Neutrophil (primary cell): ENCODE measurements around the gene TMEM212.

Experiments
- H3K27ac ChIP-seq: fragments of 200-600 bp; sonication (generic); 2 replicates; pipeline ENCODE4 v1.5.1; 2016; ENCODE audit warnings: mild to moderate bottlenecking, moderate library complexity
- H3K27me3 ChIP-seq: fragments of 200-600 bp; sonication (generic); 2 replicates; pipeline ENCODE4 v1.6.0; 2016; ENCODE audit warnings: mild to moderate bottlenecking
- H3K36me3 ChIP-seq: fragments of 200-600 bp; sonication (generic); 2 replicates; pipeline ENCODE4 v1.5.1; 2017
- H3K4me1 ChIP-seq, 2 experiments: fragments of 200-600 bp in 1 of 2; sonication (generic) in 1 of 2; 1 replicate in 1 of 2; 2 replicates in 1 of 2; pipeline versions ENCODE4 v1.5.1 to v1.6.1; 2013 to 2016; ENCODE audit warnings: low read depth in 1 of 2, low read length in 1 of 2, mild to moderate bottlenecking in 1 of 2, moderate library complexity in 1 of 2; ENCODE audit not compliant: control insufficient read depth in 1 of 2, insufficient read depth in 1 of 2
- H3K4me3 ChIP-seq, 2 experiments: fragments of 200-600 bp in 1 of 2; sonication (generic) in 1 of 2; 1 replicate in 1 of 2; 2 replicates in 1 of 2; pipeline ENCODE4 v1.5.1; 2013 to 2016; ENCODE audit warnings: low read depth in 1 of 2, low read length in 1 of 2, mild to moderate bottlenecking in 1 of 2, moderate library complexity in 1 of 2
- H3K9me3 ChIP-seq: fragments of 200-600 bp; sonication (generic); 2 replicates; pipeline ENCODE4 v1.5.1; 2016
- CTCF ChIP-seq: fragments of 200-600 bp; sonication (generic); IDR thresholded peaks from 2 replicates; pipeline ENCODE4 v1.5.1; 2016; ENCODE audit warnings: antibody characterized with exemption

TMEM212 gene

GRCh38 chr3:171841620-171842000 is 1.5 kb upstream of the TMEM212 start:
- Histone ChIP-seq H3K36me3 (no peaks in the 10 kb centered on the region), H3K9me3 (no peaks in the 10 kb centered on the region), H3K27me3 (no peaks in the 10 kb centered on the region), H3K4me1 (no peaks in the 10 kb centered on the region), H3K27ac (no peak overlapping the region), H3K4me3 (no peak overlapping the region)
- TF ChIP-seq CTCF, result no peak

GRCh38 chr3:171844873-171845272 is 1.7 kb downstream of the TMEM212 start:
- no peaks in the 10 kb centered on the region for H3K4me1 ChIP-seq
- TF ChIP-seq CTCF, result no peak

GRCh38 chr3:171845481-171846284 is 2.5 kb downstream of the TMEM212 start:
- Histone ChIP-seq H3K9me3 (no peaks in the 10 kb centered on the region), H3K27me3 (no peaks in the 10 kb centered on the region), H3K36me3 (no peaks in the 10 kb centered on the region), H3K27ac (no peak overlapping the region), H3K4me3 (no peak overlapping the region), H3K4me1 (no peaks in the 10 kb centered on the region)
- no peak for TF ChIP-seq CTCF

More at GRCh38 chr3:171844873-171845272, 1.7 kb downstream of the TMEM212 start:
- Histone ChIP-seq H3K36me3 (no peaks in the 10 kb centered on the region), H3K27ac (no peak overlapping the region), H3K27me3 (no peaks in the 10 kb centered on the region), H3K4me3 (no peak overlapping the region), H3K9me3 (no peaks in the 10 kb centered on the region)

GRCh38 chr3:171846597-171846996 is 3.4 kb downstream of the TMEM212 start:
- Histone ChIP-seq H3K4me1 (no peaks in the 10 kb centered on the region), H3K9me3 (no peaks in the 10 kb centered on the region), H3K36me3 (no peaks in the 10 kb centered on the region), H3K4me3 (no peak overlapping the region), H3K27me3 (no peaks in the 10 kb centered on the region), H3K27ac (no peak overlapping the region)
- no peak for TF ChIP-seq CTCF

- H3K27ac ChIP-seq, result no peak overlapping the region
- H3K9me3 ChIP-seq, result no peaks in the 10 kb centered on the region
- H3K27me3 ChIP-seq, result no peaks in the 10 kb centered on the region
- H3K36me3 ChIP-seq, result no peaks in the 10 kb centered on the region
- no peak overlapping the region for H3K4me3 ChIP-seq
- no peak for TF ChIP-seq CTCF
- H3K4me1 ChIP-seq, result no peaks in the 10 kb centered on the region
Observed at GRCh38 chr3:171847133-171847532, 4.0 kb downstream of the TMEM212 start.
